HEK293 (cell line): Measurements from ENCODE around the gene TMEM81.

ENCODE experiments used
- CTCF ChIA-PET: fragments of 350-600 bp; formaldehyde crosslinking; extraction: SDS; loops from one replicate; lab custom pipeline; 2021; ENCODE audit warnings: antibody characterized with exemption; lab: Yijun Ruan, JAX
- POLR2A ChIA-PET: fragments of 300-600 bp; formaldehyde crosslinking; extraction: SDS; loops from one replicate; lab custom pipeline; 2020; ENCODE audit warnings: antibody characterized with exemption, inconsistent platforms; lab: Yijun Ruan, JAX
- H3K27ac ChIP-seq: fragments of 200-500 bp; sonication (Bioruptor generic); 2 replicates; pipeline ENCODE4 v1.5.1; 2014; ENCODE audit warnings: low read depth, low read length, control low read depth, inconsistent platforms; ENCODE audit errors: extremely low read depth
- H3K36me3 ChIP-seq, 2 experiments: fragments of 200-500 bp in 1 of 2; sonication (Bioruptor generic) in 1 of 2; 1 replicate in 1 of 2; 2 replicates in 1 of 2; pipeline ENCODE4 v1.5.1; 2014 to 2017; ENCODE audit warnings: inconsistent platforms in 2 of 2, low read length in 2 of 2; ENCODE audit not compliant: control insufficient read depth in 2 of 2, insufficient read depth in 1 of 2
- H3K4me1 ChIP-seq: fragments of 200-500 bp; sonication (Bioruptor generic); 2 replicates; pipeline ENCODE4 v1.5.1; 2014; ENCODE audit warnings: mild to moderate bottlenecking, low read length, inconsistent platforms; ENCODE audit not compliant: control insufficient read depth, insufficient read depth
- H3K4me3 ChIP-seq: 2 replicates; pipeline ENCODE4 v1.5.1; 2011; ENCODE audit warnings: low read depth, mild to moderate bottlenecking, control low read depth, low read length, moderate library complexity
- H3K9me3 ChIP-seq: fragments of 200-500 bp; sonication (Bioruptor generic); 2 replicates; pipeline ENCODE4 v1.5.1; 2014; ENCODE audit warnings: low read depth, low read length, inconsistent platforms; ENCODE audit not compliant: control insufficient read depth, insufficient read depth
- BCL11B ChIP-seq: fragments of 450-650 bp; formaldehyde crosslinking; IDR thresholded peaks from 2 replicates; pipeline ENCODE4 v1.5.1; 2016; ENCODE audit warnings: low read depth, missing biosample characterization, missing genetic modification characterization
- KLF1 ChIP-seq: fragments of 450-650 bp; formaldehyde crosslinking; IDR thresholded peaks from 2 replicates; pipeline ENCODE4 v1.5.1; 2016; ENCODE audit warnings: missing biosample characterization, missing genetic modification characterization
- KLF8 ChIP-seq: fragments of 450-650 bp; formaldehyde crosslinking; IDR thresholded peaks from 2 replicates; pipeline ENCODE4 v1.5.1; 2016; ENCODE audit warnings: missing biosample characterization, missing genetic modification characterization
- KLF9 ChIP-seq: fragments of 450-650 bp; formaldehyde crosslinking; IDR thresholded peaks from 2 replicates; pipeline ENCODE4 v1.5.1; 2016; ENCODE audit warnings: missing biosample characterization, missing genetic modification characterization, low read depth
- OSR2 ChIP-seq: fragments of 450-650 bp; formaldehyde crosslinking; IDR thresholded peaks from 2 replicates; pipeline ENCODE4 v1.5.1; 2016; ENCODE audit warnings: missing biosample characterization, missing genetic modification characterization
- PATZ1 ChIP-seq: fragments of 450-650 bp; formaldehyde crosslinking; IDR thresholded peaks from 2 replicates; pipeline ENCODE4 v1.5.1; 2016; ENCODE audit warnings: missing biosample characterization, missing genetic modification characterization
- SP7 ChIP-seq: fragments of 450-650 bp; formaldehyde crosslinking; IDR thresholded peaks from 2 replicates; pipeline ENCODE4 v1.5.1; 2016; ENCODE audit warnings: missing biosample characterization, missing genetic modification characterization
- TCF7L2 ChIP-seq: IDR thresholded peaks from 2 replicates; pipeline ENCODE4 v1.6.1; 2011; ENCODE audit warnings: low read depth, mild to moderate bottlenecking, inconsistent platforms, low read length, moderate library complexity, borderline replicate concordance
- TSHZ1 ChIP-seq: fragments of 450-650 bp; formaldehyde crosslinking; IDR thresholded peaks from 2 replicates; pipeline ENCODE4 v1.5.1; 2016; ENCODE audit warnings: missing biosample characterization, missing genetic modification characterization, borderline replicate concordance
- YY1 ChIP-seq: fragments of 450-650 bp; formaldehyde crosslinking; IDR thresholded peaks from 2 replicates; pipeline ENCODE4 v1.5.1; 2018; ENCODE audit warnings: missing biosample characterization, missing genetic modification characterization
- YY2 ChIP-seq: fragments of 450-650 bp; formaldehyde crosslinking; IDR thresholded peaks from 2 replicates; pipeline ENCODE4 v1.5.1; 2016; ENCODE audit warnings: missing biosample characterization, missing genetic modification characterization
- ZBTB1 ChIP-seq: fragments of 450-650 bp; formaldehyde crosslinking; IDR thresholded peaks from 2 replicates; pipeline ENCODE4 v1.5.1; 2016; ENCODE audit warnings: missing biosample characterization, missing genetic modification characterization
- ZBTB26 ChIP-seq: fragments of 450-650 bp; formaldehyde crosslinking; optimal IDR thresholded peaks from 2 replicates; pipeline ENCODE3; 2016; ENCODE audit warnings: missing biosample characterization, mild to moderate bottlenecking, missing genetic modification characterization
- ZFP69B ChIP-seq: fragments of 450-650 bp; formaldehyde crosslinking; IDR thresholded peaks from 2 replicates; pipeline ENCODE4 v1.5.1; 2016; ENCODE audit warnings: missing biosample characterization, missing genetic modification characterization
- ZNF10 ChIP-seq: fragments of 450-650 bp; formaldehyde crosslinking; IDR thresholded peaks from 2 replicates; pipeline ENCODE4 v1.5.1; 2017; ENCODE audit warnings: missing biosample characterization, missing genetic modification characterization
- ZNF121 ChIP-seq: fragments of 450-650 bp; formaldehyde crosslinking; IDR thresholded peaks from 2 replicates; pipeline ENCODE4 v1.5.1; 2016; ENCODE audit warnings: missing biosample characterization, missing genetic modification characterization
- ZNF2 ChIP-seq: fragments of 450-650 bp; formaldehyde crosslinking; IDR thresholded peaks from 2 replicates; pipeline ENCODE4 v1.5.1; 2016; ENCODE audit warnings: missing biosample characterization, missing genetic modification characterization
- ZNF214 ChIP-seq: fragments of 450-650 bp; formaldehyde crosslinking; IDR thresholded peaks from 2 replicates; pipeline ENCODE4 v1.5.1; 2017; ENCODE audit warnings: missing biosample characterization, mild to moderate bottlenecking, missing genetic modification characterization, borderline replicate concordance
- ZNF24 ChIP-seq: fragments of 450-650 bp; formaldehyde crosslinking; IDR thresholded peaks from 2 replicates; pipeline ENCODE4 v1.5.1; 2016; ENCODE audit warnings: missing biosample characterization, missing genetic modification characterization
- ZNF391 ChIP-seq: fragments of 450-650 bp; formaldehyde crosslinking; IDR thresholded peaks from 2 replicates; pipeline ENCODE4 v1.5.1; 2016; ENCODE audit warnings: low read depth, missing biosample characterization, missing genetic modification characterization, borderline replicate concordance
- ZNF394 ChIP-seq: fragments of 450-650 bp; formaldehyde crosslinking; IDR thresholded peaks from 2 replicates; pipeline ENCODE4 v1.5.1; 2016; ENCODE audit warnings: missing biosample characterization, missing genetic modification characterization, mild to moderate bottlenecking, moderate library complexity, borderline replicate concordance
- ZNF488 ChIP-seq: fragments of 450-650 bp; formaldehyde crosslinking; IDR thresholded peaks from 2 replicates; pipeline ENCODE4 v1.5.1; 2016; ENCODE audit warnings: missing biosample characterization, missing genetic modification characterization
- ZNF510 ChIP-seq: fragments of 450-650 bp; formaldehyde crosslinking; IDR thresholded peaks from 2 replicates; pipeline ENCODE4 v1.5.1; 2018; ENCODE audit warnings: mild to moderate bottlenecking, missing genetic modification characterization, missing biosample characterization; ENCODE audit not compliant: insufficient replicate concordance
- ZNF658 ChIP-seq: fragments of 450-650 bp; formaldehyde crosslinking; IDR thresholded peaks from 2 replicates; pipeline ENCODE4; 2016; ENCODE audit warnings: missing biosample characterization, missing genetic modification characterization
- ZNF704 ChIP-seq: fragments of 450-650 bp; formaldehyde crosslinking; IDR thresholded peaks from 2 replicates; pipeline ENCODE4 v1.5.1; 2016; ENCODE audit warnings: missing biosample characterization, missing genetic modification characterization

TMEM81 gene

GRCh38 chr1:205122489-205122882, 38.2 kb upstream of the TMEM81 start (continued):
- TF ChIP-seq ZNF394 (no peak), TCF7L2 (no peak), ZBTB26 (peak; percentile 26), ZNF2 (tag by site-specific recombination) (0 out of 2 replicates have a peak, but pooled peaks have one; percentile 11), YY2 (tag by site-specific recombination) (no peak), TSHZ1 (no peak), ZNF10 (no peak), ZNF704 (tag by site-specific recombination) (no peak), OSR2 (tag by site-specific recombination) (no peak), KLF9 (tag by site-specific recombination) (no peak)

GRCh38 chr1:205121660-205122488, 37.6 kb upstream of the TMEM81 start, which contains the start of gene RBBP5:
RBBP5 (minus strand) TSS chr1:205121978; CDS start chr1:205121873, 105 bp downstream.
- peaks cover 3 to 9% of the 10 kb centered on the region in 2 experiments; a peak in 2 of 3 replicates for H3K36me3 ChIP-seq
- peak within 1 kb of the TSS; percentile 96 for H3K4me3 ChIP-seq
- H3K9me3 ChIP-seq, result no peaks in the 10 kb centered on the region
- H3K27ac ChIP-seq, result peak within 1 kb of the TSS; percentile 71
- ChIA-PET POLR2A (interaction anchor here (0.6 to 2.7 kb wide), 11 partner anchors 11 to 139 kb away, joined by 3 to 20 read pairs (median 4); partner anchors contain the start of genes DSTYK and TMCC2), CTCF (interaction anchor here (0.6 to 3.8 kb wide), 12 partner anchors 10 to 134 kb away, joined by 3 to 22 read pairs (median 5); no protein-coding TSS in a partner anchor)
- 0 out of 2 replicates have a peak, but pooled peaks cover 2% of the 10 kb centered on the region for H3K4me1 ChIP-seq
- TF ChIP-seq YY1, result peak; percentile 93
- 0 out of 2 replicates have a peak, but pooled peaks have one; percentile 30 for TF ChIP-seq ZNF121
- peak; percentile 75; the same call in 1 of the 2 replicates for TF ChIP-seq PATZ1 (tag by site-specific recombination)
- TF ChIP-seq ZNF391 (tag by site-specific recombination), result peak; percentile 98
- TF ChIP-seq SP7 (tag by site-specific recombination), result peak; percentile 97
- no peak for TF ChIP-seq ZNF658
- TF ChIP-seq ZNF488 (tag by site-specific recombination), result 0 out of 2 replicates have a peak, but pooled peaks have one; percentile 63
- peak; percentile 93 for TF ChIP-seq ZFP69B (tag by site-specific recombination)
- peak; percentile 92 for TF ChIP-seq YY2 (tag by site-specific recombination)
- peak; percentile 99 for TF ChIP-seq ZNF24 (tag by site-specific recombination)
- TF ChIP-seq ZNF510 (tag by site-specific recombination), result no peak
- no peak; the same call in 1 of the 2 replicates for TF ChIP-seq KLF1 (tag by site-specific recombination)
- TF ChIP-seq BCL11B (tag by site-specific recombination), result peak; percentile 67
- no peak for TF ChIP-seq TCF7L2
- peak; percentile 98 for TF ChIP-seq KLF8
- no peak for TF ChIP-seq ZNF214
- TF ChIP-seq ZBTB1 (tag by site-specific recombination), result no peak
